HG03139 (cell line): ENCODE data around the gene IVD.
A peak's percentile ranks its signal among the peaks of the same experiment; 100 is the strongest.

Experiments
- ATAC-seq: cut with Tn5 transposase; IDR thresholded peaks from one replicate; pipeline ENCODE4 v1.9.1; 2021; ENCODE audit not compliant: unreplicated experiment

The IVD gene

GRCh38 chr15:40405501-40406381 is at the start of gene IVD:
Gene IVD, plus strand, starts transcription at chr15:40405795. Its CDS starts 33 bp downstream, at chr15:40405828.
- ATAC-seq, result peak; percentile 82

- no peak for ATAC-seq
Observed at GRCh38 chr15:40355976-40356585, 49.5 kb upstream of the IVD start.

DNA sequence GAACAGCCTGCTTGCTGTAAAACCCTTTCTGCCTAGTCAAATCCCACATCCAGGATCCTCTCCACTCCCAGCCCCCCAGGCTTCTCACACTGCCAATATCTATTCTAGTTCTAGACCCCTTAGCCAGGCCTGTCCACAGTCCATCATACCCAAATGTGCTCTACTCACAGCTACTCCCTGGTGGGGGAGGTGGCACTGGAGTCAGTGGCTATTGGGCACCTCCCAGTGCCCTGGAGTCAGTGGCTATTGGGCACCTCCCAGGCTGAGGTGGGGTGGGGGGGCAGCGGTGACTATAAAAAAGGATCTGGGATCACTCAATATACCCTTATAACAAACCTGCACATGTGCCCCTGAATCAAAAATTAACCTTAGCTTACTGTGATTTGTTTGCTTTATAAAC is 48.3 kb upstream of the IVD start:
- ATAC-seq, result no peak

- ATAC-seq, result peak; percentile 85
Observed at GRCh38 chr15:40357723-40358470, 47.7 kb upstream of the IVD start, which contains the start of gene DISP2. Gene DISP2, plus strand, starts transcription at chr15:40358219. Its CDS starts 103 bp downstream, at chr15:40358322.

GRCh38 chr15:40358471-40359353 is 46.9 kb upstream of the IVD start:
- ATAC-seq, result peak; percentile 10

DNA sequence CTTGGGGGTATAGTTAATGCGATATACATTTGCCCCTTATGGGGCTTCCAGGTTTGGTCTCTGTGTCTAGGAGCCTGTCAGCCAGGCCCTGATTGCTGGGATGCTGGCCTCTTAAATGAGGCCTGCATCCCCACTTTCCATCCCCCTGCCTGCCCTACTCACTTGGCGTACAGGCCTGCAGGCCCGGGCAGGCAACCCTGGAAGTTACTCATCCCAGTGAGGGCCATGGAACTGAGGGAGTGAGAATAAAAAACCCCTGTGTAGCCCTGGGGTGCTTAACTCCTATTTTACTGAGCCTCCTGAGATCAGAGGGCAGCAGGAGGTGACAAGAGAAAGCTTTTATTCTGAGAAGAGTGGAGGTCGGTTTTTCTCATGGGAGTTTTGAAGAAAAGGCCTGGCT is 45.6 kb upstream of the IVD start:
- ATAC-seq, result no peak

DNA sequence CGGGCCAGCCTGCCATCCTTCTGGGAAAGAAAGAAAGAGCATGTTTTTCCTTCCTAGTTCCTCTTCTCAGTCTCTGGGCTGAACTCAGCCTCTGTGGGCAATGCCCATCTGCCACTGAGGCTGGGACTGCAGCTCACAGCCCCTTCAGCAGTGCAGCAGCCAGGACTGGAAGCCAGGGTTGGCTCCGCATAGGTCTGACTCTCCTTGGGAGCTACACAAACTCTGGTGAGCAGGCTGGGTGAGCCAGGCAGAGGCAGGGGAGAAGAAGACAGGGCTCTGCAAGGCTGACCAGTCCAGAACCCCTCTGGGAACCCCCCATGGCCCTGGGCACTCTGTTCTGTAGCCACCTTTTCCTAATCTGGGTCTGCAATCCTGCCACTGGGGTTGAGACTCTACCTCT is 44.0 kb upstream of the IVD start:
- ATAC-seq, result no peak

GRCh38 chr15:40363611-40364010 is 42.0 kb upstream of the IVD start:
- ATAC-seq, result no peak

DNA sequence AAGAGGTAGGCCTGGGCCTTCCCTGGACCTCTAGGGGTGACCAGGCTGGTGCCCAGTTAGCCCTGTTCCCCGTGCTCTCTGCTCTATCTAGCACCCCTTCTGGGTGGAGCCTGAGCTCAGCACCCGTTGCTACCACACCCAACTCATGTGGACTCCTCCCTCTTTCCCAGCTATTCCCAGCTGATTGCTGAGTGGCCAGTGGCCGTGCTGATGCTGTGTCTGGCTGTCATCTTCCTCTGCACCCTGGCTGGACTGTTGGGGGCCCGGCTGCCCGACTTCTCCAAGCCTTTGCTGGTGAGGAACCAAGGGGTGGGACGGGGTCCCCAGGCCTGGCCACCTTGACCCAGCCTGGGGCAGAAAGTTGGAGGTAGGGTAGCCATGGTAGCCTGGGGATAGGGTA is 41.3 kb upstream of the IVD start:
- ATAC-seq, result no peak

GRCh38 chr15:40365016-40365415 is 40.6 kb upstream of the IVD start:
- no peak for ATAC-seq

- no peak for ATAC-seq
Observed at GRCh38 chr15:40365624-40366456, 39.8 kb upstream of the IVD start.

- ATAC-seq, result no peak
Observed at GRCh38 chr15:40366457-40367370, 38.9 kb upstream of the IVD start.

DNA sequence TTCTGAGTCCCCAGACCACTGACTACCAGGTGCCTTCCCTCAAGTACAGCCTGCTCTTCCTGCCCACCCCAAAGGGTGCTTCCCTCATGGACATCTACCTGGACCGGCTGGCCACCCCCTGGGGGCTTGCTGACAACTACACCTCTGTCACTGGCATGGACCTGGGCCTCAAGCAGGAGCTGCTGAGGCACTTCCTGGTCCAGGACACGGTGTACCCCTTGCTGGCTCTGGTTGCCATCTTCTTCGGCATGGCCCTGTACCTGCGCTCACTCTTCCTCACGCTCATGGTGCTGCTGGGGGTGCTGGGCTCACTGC is 38.3 kb upstream of the IVD start:
- ATAC-seq, result no peak

GRCh38 chr15:40367686-40368611 is 37.6 kb upstream of the IVD start:
- peak; percentile 82 for ATAC-seq

DNA sequence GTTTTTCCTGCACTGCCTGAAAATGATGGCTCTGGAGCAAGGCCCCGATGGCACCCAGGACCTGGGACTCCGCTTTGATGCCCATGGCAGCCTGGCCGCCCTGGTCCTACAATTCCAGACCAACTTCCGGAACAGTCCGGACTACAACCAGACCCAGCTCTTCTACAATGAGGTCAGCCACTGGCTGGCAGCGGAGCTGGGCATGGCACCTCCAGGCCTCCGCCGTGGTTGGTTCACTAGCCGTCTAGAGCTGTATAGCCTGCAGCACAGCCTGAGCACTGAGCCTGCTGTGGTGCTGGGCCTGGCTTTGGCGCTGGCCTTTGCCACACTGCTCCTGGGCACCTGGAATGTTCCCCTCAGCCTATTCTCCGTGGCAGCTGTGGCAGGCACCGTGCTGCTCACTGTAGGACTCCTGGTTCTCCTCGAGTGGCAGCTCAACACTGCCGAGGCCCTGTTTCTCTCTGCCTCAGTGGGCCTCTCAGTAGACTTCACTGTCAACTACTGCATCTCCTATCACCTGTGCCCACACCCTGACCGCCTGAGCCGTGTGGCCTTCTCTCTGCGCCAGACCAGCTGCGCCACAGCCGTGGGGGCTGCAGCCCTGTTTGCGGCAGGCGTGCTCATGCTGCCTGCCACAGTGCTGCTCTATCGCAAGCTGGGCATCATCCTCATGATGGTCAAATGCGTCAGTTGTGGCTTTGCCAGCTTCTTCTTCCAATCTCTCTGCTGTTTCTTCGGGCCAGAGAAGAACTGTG is 36.7 kb upstream of the IVD start:
- ATAC-seq, result no peak

- ATAC-seq, result no peak
Observed at GRCh38 chr15:40369474-40369869, 36.1 kb upstream of the IVD start.

DNA sequence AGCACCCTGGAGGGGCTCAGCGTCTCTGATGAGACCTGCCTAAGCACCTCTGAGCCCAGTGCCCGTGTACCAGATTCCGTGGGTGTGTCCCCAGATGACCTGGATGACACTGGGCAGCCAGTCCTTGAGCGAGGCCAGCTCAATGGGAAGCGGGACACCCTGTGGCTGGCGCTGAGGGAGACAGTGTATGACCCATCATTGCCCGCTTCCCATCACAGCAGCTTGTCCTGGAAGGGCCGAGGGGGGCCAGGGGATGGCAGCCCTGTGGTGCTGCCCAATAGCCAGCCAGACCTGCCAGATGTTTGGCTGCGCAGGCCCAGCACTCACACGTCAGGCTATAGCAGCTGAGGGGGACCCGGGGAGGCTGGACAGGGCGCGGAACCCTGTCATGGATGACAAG is 35.6 kb upstream of the IVD start:
- ATAC-seq, result no peak
